Omental fat pad (tissue), 4 donors: ENCODE measurements around the gene ST6GALNAC6. TPM values are rescaled to one million over a fixed set of nuclear protein-coding genes. Genes with fewer than 3 reads are reported as not detected.
A peak's percentile ranks its signal among the peaks of the same experiment; 100 is the strongest.

ENCODE experiments used
- ATAC-seq: fragments of 150-250 bp; one replicate; pipeline ENCODE4 v1.9.1; 2016; ENCODE audit warnings: mild to moderate bottlenecking, moderate library complexity; ENCODE audit not compliant: low FRiP score
- DNase-seq: peaks from one replicate; pipeline ENCODE4 v3.0.0-alpha.2; 2019; ENCODE audit warnings: low spot score
- total RNA-seq, 4 donors: library from RNA; depleted of rRNA; stranded (reverse); fragments of >200 nt; gene quantifications; one replicate each; pipeline ENCODE4 v1.1.0, GENCODE V29; 2016
- TF ChIP-seq, protein P1 (sequence below), 3 donors: fragments of 450-650 bp; IDR thresholded peaks; one replicate each; pipeline ENCODE4 v1.5.1; 2016 to 2017; ENCODE audit warnings: antibody characterized with exemption in 3 of 3, mild to moderate bottlenecking in 3 of 3, moderate library complexity in 2 of 3

The ST6GALNAC6 gene
- total RNA-seq, 4 donors from 2014 or later, result 138 to 213 (median 155) TPM

DNA sequence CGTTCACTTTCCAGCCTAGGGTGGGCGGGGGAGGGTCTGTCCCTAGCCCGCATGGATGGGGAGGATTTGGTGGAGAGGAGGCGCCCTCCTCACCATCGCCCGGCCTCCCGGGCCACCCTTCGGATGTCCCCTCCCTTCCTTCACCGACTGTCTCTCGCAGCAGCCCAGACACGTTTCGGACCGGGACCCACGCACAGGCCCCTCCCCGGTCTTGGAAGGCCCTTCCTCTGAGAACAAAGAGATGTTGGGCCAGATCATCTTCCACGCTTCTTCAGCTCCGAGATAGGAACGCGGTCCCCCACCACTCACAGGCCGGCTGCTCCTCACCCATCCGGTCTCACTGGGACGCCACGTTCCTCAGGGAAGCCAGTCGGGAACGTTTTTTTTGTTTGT lies 38.9 kb upstream of the ST6GALNAC6 start:
- no peak for DNase-seq
- TF ChIP-seq, protein P1, sequence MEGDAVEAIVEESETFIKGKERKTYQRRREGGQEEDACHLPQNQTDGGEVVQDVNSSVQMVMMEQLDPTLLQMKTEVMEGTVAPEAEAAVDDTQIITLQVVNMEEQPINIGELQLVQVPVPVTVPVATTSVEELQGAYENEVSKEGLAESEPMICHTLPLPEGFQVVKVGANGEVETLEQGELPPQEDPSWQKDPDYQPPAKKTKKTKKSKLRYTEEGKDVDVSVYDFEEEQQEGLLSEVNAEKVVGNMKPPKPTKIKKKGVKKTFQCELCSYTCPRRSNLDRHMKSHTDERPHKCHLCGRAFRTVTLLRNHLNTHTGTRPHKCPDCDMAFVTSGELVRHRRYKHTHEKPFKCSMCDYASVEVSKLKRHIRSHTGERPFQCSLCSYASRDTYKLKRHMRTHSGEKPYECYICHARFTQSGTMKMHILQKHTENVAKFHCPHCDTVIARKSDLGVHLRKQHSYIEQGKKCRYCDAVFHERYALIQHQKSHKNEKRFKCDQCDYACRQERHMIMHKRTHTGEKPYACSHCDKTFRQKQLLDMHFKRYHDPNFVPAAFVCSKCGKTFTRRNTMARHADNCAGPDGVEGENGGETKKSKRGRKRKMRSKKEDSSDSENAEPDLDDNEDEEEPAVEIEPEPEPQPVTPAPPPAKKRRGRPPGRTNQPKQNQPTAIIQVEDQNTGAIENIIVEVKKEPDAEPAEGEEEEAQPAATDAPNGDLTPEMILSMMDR (IDR thresholded peaks at IDR 0.05), result no peak
- peak; percentile 2 for ATAC-seq

DNA sequence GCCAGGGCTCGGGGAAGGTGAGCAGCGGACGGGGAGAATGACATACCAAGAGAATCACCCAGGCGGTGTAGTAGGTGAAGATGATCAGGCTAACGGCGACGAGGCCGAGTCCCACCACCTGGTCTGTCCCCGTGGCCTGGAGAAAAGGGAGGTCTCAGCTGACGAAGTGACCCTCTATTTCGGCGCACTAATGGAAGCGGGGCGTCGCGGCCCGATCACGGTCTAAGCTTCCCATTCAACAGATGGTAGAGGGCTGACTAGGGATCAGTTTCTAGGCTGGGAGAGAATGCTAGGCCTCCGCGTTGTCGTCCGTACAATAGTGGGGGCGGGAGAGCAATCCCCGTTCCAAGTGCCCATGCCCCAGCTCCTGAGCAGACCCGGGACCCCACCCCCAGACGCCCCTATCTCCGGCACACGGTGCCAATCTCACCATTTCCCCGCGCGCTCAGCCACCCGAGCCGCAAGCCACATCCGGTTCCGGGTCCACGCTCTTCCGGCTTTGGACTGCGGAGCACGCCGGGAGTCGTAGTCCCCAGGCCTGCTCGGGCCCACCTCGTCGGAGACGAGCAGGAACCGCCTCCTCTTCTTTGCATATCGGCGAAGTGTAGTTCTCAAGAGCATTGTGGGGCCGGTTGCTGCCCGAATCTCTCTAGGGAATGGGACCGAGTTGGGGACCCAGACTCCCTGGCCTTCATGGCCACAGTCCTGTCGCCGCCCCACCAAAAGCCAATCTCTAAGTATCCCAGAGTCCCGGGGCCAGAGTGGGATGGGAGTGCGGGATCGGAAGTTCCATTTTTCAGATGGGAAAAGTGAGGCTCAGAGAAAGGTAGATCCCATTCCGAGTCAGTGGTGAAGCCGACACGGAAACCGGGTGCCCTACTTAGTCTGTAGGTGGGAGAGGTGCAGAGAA lies 38.2 kb upstream of the ST6GALNAC6 start, which contains the start of gene DPM2:
TSS of gene DPM2 (minus strand) at position 467 of the 910 bp plus-strand sequence. CDS start at position 433, 34 bp downstream.
- TF ChIP-seq, protein P1 (IDR thresholded peaks at IDR 0.05), result no peak
- peak; percentile 84 for ATAC-seq

DNA sequence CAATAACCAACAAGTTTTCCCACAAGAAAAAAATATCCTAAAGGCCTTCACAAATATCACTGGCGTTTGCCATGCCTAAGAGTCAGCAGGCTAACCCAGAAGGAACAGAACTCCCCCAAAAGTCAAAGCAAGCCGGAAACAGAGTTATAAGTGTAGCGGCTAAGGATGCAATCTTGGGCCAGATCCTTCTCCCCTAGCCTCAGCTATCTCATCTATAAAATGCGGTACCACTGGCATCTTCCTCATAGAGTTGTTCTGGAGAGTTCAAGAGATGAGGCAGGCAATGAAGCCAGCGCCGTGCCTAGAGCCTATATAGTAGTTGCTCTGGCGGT lies 37.6 kb upstream of the ST6GALNAC6 start:
- no peak for DNase-seq
- TF ChIP-seq, protein P1 (IDR thresholded peaks at IDR 0.05), result no peak
- ATAC-seq, result no peak

More for the DNA sequence above, 38.2 kb upstream of the ST6GALNAC6 start, which contains the start of gene DPM2:
- DNase-seq, result no peak

DNA sequence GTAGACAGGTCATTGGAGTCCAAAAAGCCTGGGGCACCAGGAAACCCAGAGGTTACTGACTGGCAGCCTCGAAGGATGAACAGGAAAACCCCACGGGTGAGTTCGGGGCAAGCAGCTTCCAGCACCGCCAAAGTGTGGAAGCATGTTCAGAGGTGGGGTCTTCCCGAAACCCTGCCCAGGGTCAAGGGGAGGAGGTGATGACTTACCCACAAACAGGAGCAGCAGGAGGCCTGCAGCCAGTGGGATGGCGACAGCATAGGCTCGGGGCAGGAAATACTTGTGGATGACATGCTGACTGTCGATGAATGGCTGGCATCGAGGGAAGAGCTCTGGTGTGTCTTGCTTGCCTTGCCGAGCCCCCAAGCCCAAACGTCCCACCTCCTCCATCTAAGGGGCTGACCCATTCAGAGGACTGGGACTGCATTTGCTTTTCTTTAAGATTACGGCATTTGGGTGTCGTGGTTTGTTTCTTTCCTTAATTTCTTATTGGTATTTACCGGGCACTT lies 37.0 kb upstream of the ST6GALNAC6 start:
- ATAC-seq (no peak), DNase-seq (no peak)
- TF ChIP-seq, protein P1 (IDR thresholded peaks at IDR 0.05), result no peak

DNA sequence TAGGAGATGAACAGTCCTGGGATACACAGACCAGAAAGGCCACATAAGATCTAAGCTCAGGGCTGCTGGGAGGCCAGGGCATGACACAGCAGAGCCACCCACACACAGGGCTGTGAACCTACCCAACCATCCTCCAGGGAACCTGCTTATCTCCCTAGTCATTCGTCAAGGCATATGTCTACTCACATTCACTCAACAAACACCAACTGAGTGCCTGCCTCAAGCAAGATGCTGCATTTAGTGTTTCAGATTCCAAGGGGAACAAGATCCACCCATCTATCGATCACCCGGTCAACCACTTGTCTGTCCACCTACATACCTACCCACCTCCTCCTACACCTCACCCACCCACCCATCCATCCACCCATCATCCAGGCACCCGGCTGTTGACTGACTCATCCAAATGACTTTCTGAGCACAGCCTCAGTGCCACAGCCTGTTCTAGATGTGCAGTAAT lies 36.4 kb upstream of the ST6GALNAC6 start:
- TF ChIP-seq, protein P1 (IDR thresholded peaks at IDR 0.05), result no peak
- DNase-seq (no peak), ATAC-seq (no peak)

DNA sequence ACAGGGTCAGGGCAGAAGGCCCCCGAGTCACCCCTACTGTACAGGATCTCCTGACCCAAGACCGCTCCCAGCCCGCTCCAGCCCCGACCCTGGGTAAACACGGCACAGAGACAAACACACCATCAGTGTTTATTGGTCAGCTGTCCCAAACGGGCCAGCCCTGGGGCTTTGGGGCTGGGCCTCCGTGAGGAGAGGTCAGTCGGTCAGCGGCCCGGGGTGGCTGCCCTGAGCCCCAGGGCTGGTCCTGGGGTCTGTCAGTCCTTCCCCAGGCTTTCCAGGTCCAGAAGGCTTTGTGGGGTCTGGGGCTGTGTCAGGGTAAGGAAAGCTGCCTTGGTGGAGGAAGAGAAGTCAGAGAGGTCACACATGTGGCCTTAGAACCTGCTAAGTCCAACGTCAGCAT lies 35.6 kb upstream of the ST6GALNAC6 start:
- DNase-seq (no peak), ATAC-seq (no peak)
- TF ChIP-seq, protein P1 (IDR thresholded peaks at IDR 0.05), result no peak
